ENCODE measurements around the gene CEACAM6. TPM values are rescaled to one million over a fixed set of nuclear protein-coding genes. Genes with fewer than 3 reads are reported as not detected.
"Not testable (repeated sequence)": the region's sequence is repeated elsewhere in the genome, so short reads cannot be mapped to it uniquely, and the experiment has no call there.

The CEACAM6 gene
- total RNA-seq, 1 donor from 2014 or later: not detected

- Mint-ChIP-seq H3K4me3 (no peak overlapping the region), H3K9me3 (no peaks in the 10 kb centered on the region), H3K36me3 (ENCODE audit: low read depth) (no peaks in the 10 kb centered on the region), H3K4me1 (ENCODE audit: low read depth) (no peaks in the 10 kb centered on the region), H3K27ac (no peak overlapping the region), H3K27me3 (ENCODE audit: insufficient read depth) (peaks cover 48% of the 10 kb centered on the region)
- DNase-seq (ENCODE audit: low spot score): no peak
- intact Hi-C loops (cut with micrococcal nuclease): no loop called here
Measured at GRCh38 chr19:41734156-41734555, 21.2 kb upstream of the CEACAM6 start.

- Mint-ChIP-seq H3K27ac (no peak overlapping the region), H3K27me3 (ENCODE audit: insufficient read depth) (peaks cover 46% of the 10 kb centered on the region), H3K4me3 (no peak overlapping the region), H3K9me3 (no peaks in the 10 kb centered on the region), H3K4me1 (ENCODE audit: low read depth) (no peaks in the 10 kb centered on the region), H3K36me3 (ENCODE audit: low read depth) (no peaks in the 10 kb centered on the region)
- intact Hi-C loops (cut with micrococcal nuclease): no loop called here
- DNase-seq (ENCODE audit: low spot score): no peak
Measured at GRCh38 chr19:41734585-41734984, 20.7 kb upstream of the CEACAM6 start.

GRCh38 chr19:41735071-41735600, 20.2 kb upstream of the CEACAM6 start:
- no peak overlapping the region for H3K4me3 Mint-ChIP-seq
- no peak for DNase-seq (ENCODE audit: low spot score)
- intact Hi-C loops (cut with micrococcal nuclease): no loop called here
- no peak overlapping the region for H3K27ac Mint-ChIP-seq
- H3K36me3 Mint-ChIP-seq (ENCODE audit: low read depth): no peaks in the 10 kb centered on the region
- H3K9me3 Mint-ChIP-seq: no peaks in the 10 kb centered on the region
- peaks cover 46% of the 10 kb centered on the region for H3K27me3 Mint-ChIP-seq (ENCODE audit: insufficient read depth)
- peaks cover 5% of the 10 kb centered on the region for H3K4me1 Mint-ChIP-seq (ENCODE audit: low read depth)

- no peaks in the 10 kb centered on the region for H3K9me3 Mint-ChIP-seq
- peaks cover 41% of the 10 kb centered on the region for H3K27me3 Mint-ChIP-seq (ENCODE audit: insufficient read depth)
- peaks cover 20% of the 10 kb centered on the region for H3K4me1 Mint-ChIP-seq (ENCODE audit: low read depth)
- no peak overlapping the region for H3K4me3 Mint-ChIP-seq
- intact Hi-C loops (cut with micrococcal nuclease): no loop called here
- DNase-seq (ENCODE audit: low spot score): no peak
- no peaks in the 10 kb centered on the region for H3K36me3 Mint-ChIP-seq (ENCODE audit: low read depth)
- no peak overlapping the region for H3K27ac Mint-ChIP-seq
Measured at GRCh38 chr19:41739361-41739760, 16.0 kb upstream of the CEACAM6 start.

DNA sequence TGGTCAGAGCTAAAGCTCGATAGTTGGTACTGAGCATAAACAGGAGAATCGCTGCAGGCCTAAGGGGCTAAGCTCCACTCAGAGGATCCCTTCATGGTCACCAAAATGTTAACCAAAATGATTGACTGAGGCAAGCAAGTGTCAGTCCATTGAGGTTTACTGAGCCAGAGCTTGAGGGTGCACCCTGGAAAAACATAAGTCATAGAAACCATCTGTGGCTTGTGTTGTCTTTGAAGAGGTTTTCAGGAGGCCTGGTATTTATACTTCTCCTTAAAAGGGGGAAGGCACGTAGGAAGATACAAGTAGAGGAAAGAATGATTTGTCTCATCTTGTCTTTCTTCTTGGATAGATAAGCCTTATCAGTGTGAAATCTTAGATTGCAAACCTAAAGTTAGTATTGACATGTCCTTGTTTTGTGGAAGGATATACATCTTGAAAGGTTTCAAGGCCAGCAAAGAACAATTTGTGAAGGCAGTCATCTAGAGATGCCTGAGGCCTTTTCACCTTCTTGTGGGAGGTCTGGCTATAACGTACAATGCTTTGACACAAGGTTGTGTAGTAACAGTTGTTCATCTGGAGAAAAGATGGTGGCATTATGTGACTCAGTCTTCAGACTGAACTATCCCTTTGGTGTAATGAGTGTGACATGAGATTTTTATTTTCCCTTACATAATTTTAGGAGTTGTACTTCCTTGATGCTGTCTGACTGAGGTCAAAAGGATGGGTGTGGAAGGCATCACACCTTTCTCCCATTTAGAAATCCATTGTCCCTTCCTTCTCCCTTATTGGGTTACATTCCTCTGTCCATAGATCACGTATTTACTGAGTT, 14.7 kb upstream of the CEACAM6 start:
- Mint-ChIP-seq H3K9me3 (no peaks in the 10 kb centered on the region), H3K27ac (peak overlapping the region; percentile 66), H3K36me3 (ENCODE audit: low read depth) (no peaks in the 10 kb centered on the region), H3K4me1 (ENCODE audit: low read depth) (peaks cover 20% of the 10 kb centered on the region), H3K27me3 (ENCODE audit: insufficient read depth) (peaks cover 45% of the 10 kb centered on the region), H3K4me3 (peak overlapping the region; percentile 3)
- DNase-seq (ENCODE audit: low spot score): no peak
- intact Hi-C loops (cut with micrococcal nuclease): loop anchor here (1.0 to 5.0 kb wide), 3 partner anchors 34 to 193 kb away; no protein-coding TSS in a partner anchor

GRCh38 chr19:41741244-41741554, 14.1 kb upstream of the CEACAM6 start:
- Mint-ChIP-seq H3K4me3 (no peak overlapping the region), H3K4me1 (ENCODE audit: low read depth) (peaks cover 20% of the 10 kb centered on the region), H3K36me3 (ENCODE audit: low read depth) (no peaks in the 10 kb centered on the region), H3K27me3 (ENCODE audit: insufficient read depth) (peaks cover 51% of the 10 kb centered on the region), H3K27ac (peak overlapping the region; percentile 66), H3K9me3 (no peaks in the 10 kb centered on the region)
- DNase-seq (ENCODE audit: low spot score): no peak
- intact Hi-C loops (cut with micrococcal nuclease): loop anchor here (2.0 to 5.0 kb wide), 2 partner anchors 148 to 194 kb away; no protein-coding TSS in a partner anchor

GRCh38 chr19:41744850-41745249, 10.5 kb upstream of the CEACAM6 start:
- Mint-ChIP-seq H3K27me3 (ENCODE audit: insufficient read depth) (peaks cover 65% of the 10 kb centered on the region), H3K4me1 (ENCODE audit: low read depth) (peaks cover 17% of the 10 kb centered on the region), H3K36me3 (ENCODE audit: low read depth) (no peaks in the 10 kb centered on the region), H3K27ac (no peak overlapping the region), H3K9me3 (no peaks in the 10 kb centered on the region), H3K4me3 (no peak overlapping the region)
- intact Hi-C loops (cut with micrococcal nuclease): loop anchor here (5.0 kb wide), 3 partner anchors 53 to 198 kb away; no protein-coding TSS in a partner anchor
- DNase-seq (ENCODE audit: low spot score): no peak

DNA sequence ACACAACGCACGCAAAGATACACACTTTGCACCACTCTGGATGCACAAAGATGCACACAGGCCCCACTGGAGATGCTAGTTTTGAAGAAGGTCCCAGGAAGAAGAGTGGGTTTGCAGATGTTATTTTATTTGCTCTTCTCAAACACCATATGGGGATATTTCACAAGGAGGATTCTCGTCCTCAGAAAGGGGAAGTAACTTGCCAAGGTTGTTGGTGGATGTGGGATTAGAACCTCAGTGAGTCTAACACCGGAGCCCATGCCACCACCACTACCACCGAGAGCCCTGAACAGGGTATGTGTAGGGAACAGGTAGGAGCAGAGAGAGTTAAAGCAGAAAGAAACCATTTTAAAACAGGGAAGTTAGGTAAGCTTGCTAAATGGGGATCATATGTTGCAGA, 9.6 kb upstream of the CEACAM6 start:
- intact Hi-C loops (cut with micrococcal nuclease): loop anchor here (1.0 to 5.0 kb wide), 3 partner anchors 39 to 103 kb away; no protein-coding TSS in a partner anchor
- H3K27me3 Mint-ChIP-seq (ENCODE audit: insufficient read depth): peaks cover 68% of the 10 kb centered on the region

DNA sequence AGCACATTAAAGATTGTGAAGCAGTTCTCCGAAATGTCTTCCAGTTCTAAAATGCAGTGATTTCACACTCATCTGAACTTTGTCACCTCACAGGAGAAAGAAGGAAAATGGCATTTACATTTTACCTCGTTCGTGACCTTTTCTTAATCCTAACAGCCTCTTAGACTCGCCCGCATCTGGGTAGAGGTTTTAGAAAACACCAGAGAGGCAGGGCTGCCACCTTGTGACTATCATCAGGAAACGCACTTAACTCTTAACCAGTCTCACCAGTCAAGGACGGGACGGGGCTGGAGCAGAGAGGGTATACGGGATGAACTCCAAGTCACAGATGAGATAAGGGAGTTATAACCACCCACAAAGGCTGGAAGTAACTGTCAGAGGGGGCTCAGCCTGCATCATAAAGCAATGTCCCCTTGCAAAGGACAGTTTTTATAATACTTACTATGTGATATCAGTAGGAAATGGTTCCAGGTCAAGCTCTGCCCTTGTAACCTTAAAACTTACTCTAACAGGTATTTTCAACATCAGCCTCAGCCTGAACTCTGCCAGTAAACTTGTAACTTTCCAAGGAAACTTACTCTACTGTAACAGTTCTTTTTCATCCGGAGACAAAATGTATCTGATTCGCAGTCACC, 8.6 kb upstream of the CEACAM6 start:
- Mint-ChIP-seq H3K27me3 (ENCODE audit: insufficient read depth) (peaks cover 75% of the 10 kb centered on the region), H3K4me3 (no peak overlapping the region), H3K27ac (no peak overlapping the region), H3K4me1 (ENCODE audit: low read depth) (no peaks in the 10 kb centered on the region), H3K36me3 (ENCODE audit: low read depth) (no peaks in the 10 kb centered on the region), H3K9me3 (no peaks in the 10 kb centered on the region)
- DNase-seq (ENCODE audit: low spot score): peak; percentile 22
- intact Hi-C loops (cut with micrococcal nuclease): loop anchor here (1.0 to 5.0 kb wide), 3 partner anchors 40 to 104 kb away; no protein-coding TSS in a partner anchor

More for the DNA sequence above, 9.6 kb upstream of the CEACAM6 start:
- no peaks in the 10 kb centered on the region for H3K9me3 Mint-ChIP-seq
- no peaks in the 10 kb centered on the region for H3K36me3 Mint-ChIP-seq (ENCODE audit: low read depth)
- no peak overlapping the region for H3K4me3 Mint-ChIP-seq
- peaks cover 8% of the 10 kb centered on the region for H3K4me1 Mint-ChIP-seq (ENCODE audit: low read depth)
- H3K27ac Mint-ChIP-seq: no peak overlapping the region
- DNase-seq (ENCODE audit: low spot score): no peak

GRCh38 chr19:41748012-41748411, 7.3 kb upstream of the CEACAM6 start:
- no peak for DNase-seq (ENCODE audit: low spot score)
- Mint-ChIP-seq H3K9me3 (no peaks in the 10 kb centered on the region), H3K27me3 (ENCODE audit: insufficient read depth) (peaks cover 75% of the 10 kb centered on the region), H3K4me3 (no peak overlapping the region), H3K36me3 (ENCODE audit: low read depth) (no peaks in the 10 kb centered on the region), H3K4me1 (ENCODE audit: low read depth) (no peaks in the 10 kb centered on the region), H3K27ac (no peak overlapping the region)
- intact Hi-C loops (cut with micrococcal nuclease): loop anchor here (5.0 kb wide), 2 partner anchors 56 to 106 kb away; no protein-coding TSS in a partner anchor

- H3K9me3 Mint-ChIP-seq; H3K4me1 Mint-ChIP-seq (ENCODE audit: low read depth); DNase-seq (ENCODE audit: low spot score); H3K27ac Mint-ChIP-seq; H3K36me3 Mint-ChIP-seq (ENCODE audit: low read depth); intact Hi-C loops (cut with micrococcal nuclease); H3K4me3 Mint-ChIP-seq: not testable (repeated sequence)
- peaks cover 56% of the 10 kb centered on the region for H3K27me3 Mint-ChIP-seq (ENCODE audit: insufficient read depth)
Measured at GRCh38 chr19:41750248-41751134, 4.8 kb upstream of the CEACAM6 start.

- intact Hi-C loops (cut with micrococcal nuclease): loop anchor here (1.0 kb wide), 2 partner anchors 32 to 68 kb away; no protein-coding TSS in a partner anchor
- Mint-ChIP-seq H3K27me3 (ENCODE audit: insufficient read depth) (peaks cover 43% of the 10 kb centered on the region), H3K9me3 (no peaks in the 10 kb centered on the region), H3K27ac (no peak overlapping the region), H3K4me1 (ENCODE audit: low read depth) (peaks cover 5% of the 10 kb centered on the region), H3K4me3 (no peak overlapping the region), H3K36me3 (ENCODE audit: low read depth) (no peaks in the 10 kb centered on the region)
- peak; percentile 59 for DNase-seq (ENCODE audit: low spot score)
Measured at GRCh38 chr19:41753159-41753558, 2.2 kb upstream of the CEACAM6 start.
